ENCODE results near the gene AGBL1.

AGBL1 gene

GRCh38 chr15:86042226-86042625 lies 37.4 kb upstream of the AGBL1 start:
- TF ChIP-seq CTCF (conservative IDR thresholded peaks at IDR 0.05; ENCODE audit: control insufficient read depth, insufficient read depth, low read depth, low read length), result no peak
- DNase-seq (ENCODE audit: low read depth), result no peak
- H3K4me3 ChIP-seq (ENCODE audit: control insufficient read depth, low read depth, low read length), result no peak overlapping the region

DNA sequence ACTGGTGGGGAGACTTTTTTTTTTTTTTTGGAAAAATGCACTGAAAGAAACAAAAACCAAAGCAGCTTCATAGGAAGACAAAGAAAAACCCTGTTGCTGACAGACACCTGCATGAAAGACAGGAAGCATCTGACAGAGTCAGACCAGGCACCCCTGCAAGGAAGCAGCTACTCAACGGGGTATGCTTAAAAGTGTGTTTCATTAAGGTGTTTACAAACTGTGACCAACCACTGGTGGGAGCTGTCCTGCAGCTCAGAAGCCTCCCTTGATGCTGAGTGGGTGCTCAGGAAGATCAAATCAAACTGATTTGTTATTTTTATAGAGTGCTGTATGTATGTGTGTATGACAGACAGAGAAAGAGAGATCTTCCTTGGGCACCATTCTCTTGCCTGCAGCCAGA lies 34.7 kb upstream of the AGBL1 start:
- DNase-seq (ENCODE audit: low read depth), result no peak
- no peak overlapping the region for H3K4me3 ChIP-seq (ENCODE audit: control insufficient read depth, low read depth, low read length)
- no peak for TF ChIP-seq CTCF (conservative IDR thresholded peaks at IDR 0.05; ENCODE audit: control insufficient read depth, insufficient read depth, low read depth, low read length)

DNA sequence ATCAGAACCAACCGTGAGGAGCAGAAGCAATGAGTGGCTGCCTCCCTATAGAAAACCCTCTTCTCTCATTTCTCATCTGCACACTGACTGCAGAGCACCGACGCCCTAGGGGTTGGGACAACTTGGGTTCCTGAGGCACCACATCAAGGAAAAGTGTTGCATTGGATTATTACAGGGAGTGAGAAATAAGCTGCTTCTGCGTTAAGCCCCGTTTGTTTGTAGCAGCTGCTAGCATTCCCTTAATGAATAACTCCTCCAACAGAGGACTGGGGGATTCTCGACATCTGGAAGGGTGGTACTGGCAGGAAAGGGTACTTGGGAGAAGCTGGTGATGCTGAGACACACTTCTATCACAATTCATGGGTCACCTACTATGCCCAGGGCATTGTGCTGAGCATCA lies 25.3 kb upstream of the AGBL1 start:
- no peak for TF ChIP-seq CTCF (conservative IDR thresholded peaks at IDR 0.05; ENCODE audit: control insufficient read depth, insufficient read depth, low read depth, low read length)
- DNase-seq (ENCODE audit: low read depth), result no peak
- no peak overlapping the region for H3K4me3 ChIP-seq (ENCODE audit: control insufficient read depth, low read depth, low read length)

DNA sequence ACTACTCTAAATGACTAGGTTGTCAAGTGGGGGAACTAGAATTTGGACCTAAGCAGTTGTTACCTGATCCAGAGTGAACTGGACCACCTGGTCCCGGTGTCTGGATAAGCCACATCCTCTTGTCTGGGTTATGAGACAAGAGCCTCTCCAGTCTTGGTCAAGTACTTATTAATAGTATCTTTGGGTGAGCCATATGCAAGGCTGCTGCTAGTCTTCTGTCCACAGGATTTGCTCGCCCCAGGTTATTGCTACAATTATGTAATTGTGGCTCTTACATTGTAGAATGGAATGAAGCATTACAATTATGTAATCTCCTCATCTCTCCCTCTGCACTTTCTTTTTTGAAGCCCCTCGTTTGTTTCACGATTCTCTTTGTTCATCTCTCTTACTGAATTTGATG lies 24.0 kb upstream of the AGBL1 start:
- no peak for TF ChIP-seq CTCF (conservative IDR thresholded peaks at IDR 0.05; ENCODE audit: control insufficient read depth, insufficient read depth, low read depth, low read length)
- no peak overlapping the region for H3K4me3 ChIP-seq (ENCODE audit: control insufficient read depth, low read depth, low read length)
- no peak for DNase-seq (ENCODE audit: low read depth)

GRCh38 chr15:86059851-86060250 lies 19.8 kb upstream of the AGBL1 start:
- no peak for DNase-seq (ENCODE audit: low read depth)
- no peak for TF ChIP-seq CTCF (conservative IDR thresholded peaks at IDR 0.05; ENCODE audit: control insufficient read depth, insufficient read depth, low read depth, low read length)
- no peak overlapping the region for H3K4me3 ChIP-seq (ENCODE audit: control insufficient read depth, low read depth, low read length)

DNA sequence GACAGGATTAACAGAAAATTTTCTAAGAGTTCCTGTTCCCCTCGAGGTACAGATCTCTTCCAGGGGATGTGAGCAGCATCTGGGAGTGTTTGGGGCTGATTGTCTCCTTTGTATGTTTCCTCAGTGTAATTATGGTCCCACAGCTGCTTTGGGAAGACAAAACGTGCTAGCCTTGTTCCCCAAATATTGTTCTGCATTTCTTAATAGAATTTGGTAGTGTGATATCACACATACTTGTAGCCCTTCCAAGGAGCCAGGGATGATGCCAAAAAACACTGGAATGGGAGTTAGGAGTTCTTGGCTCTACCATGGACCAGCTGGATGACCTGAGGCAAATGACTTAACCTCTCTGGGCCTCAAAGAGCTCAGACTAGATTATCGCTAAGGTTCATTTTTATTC lies 19.0 kb upstream of the AGBL1 start:
- TF ChIP-seq CTCF (conservative IDR thresholded peaks at IDR 0.05; ENCODE audit: control insufficient read depth, insufficient read depth, low read depth, low read length), result no peak
- H3K4me3 ChIP-seq (ENCODE audit: control insufficient read depth, low read depth, low read length), result no peak overlapping the region
- no peak for DNase-seq (ENCODE audit: low read depth)

DNA sequence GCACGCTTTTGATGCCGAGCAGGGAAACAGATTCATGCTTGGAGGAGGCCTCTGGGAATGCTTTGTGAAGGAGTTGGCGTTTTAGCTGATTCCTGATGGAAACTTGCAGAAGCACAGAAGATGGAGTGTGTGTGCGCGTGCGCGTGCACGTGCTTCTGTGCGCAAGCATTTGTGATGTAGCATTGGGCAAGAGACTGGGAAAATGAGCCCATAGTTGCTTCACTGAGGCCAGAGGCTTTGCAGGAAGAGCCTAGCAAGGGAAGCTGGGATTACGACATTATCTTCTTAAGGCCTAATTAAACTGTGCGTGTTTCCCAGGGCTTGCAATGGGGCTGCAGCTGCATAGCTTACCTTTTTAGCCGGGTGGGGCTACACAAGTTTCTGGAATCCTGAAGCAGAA lies 18.1 kb upstream of the AGBL1 start:
- DNase-seq (ENCODE audit: low read depth), result no peak
- H3K4me3 ChIP-seq (ENCODE audit: control insufficient read depth, low read depth, low read length), result no peak overlapping the region
- TF ChIP-seq CTCF (conservative IDR thresholded peaks at IDR 0.05; ENCODE audit: control insufficient read depth, insufficient read depth, low read depth, low read length), result no peak

All from fibroblast of mammary gland (primary cell).